NB4 (cell line): ENCODE results near the gene RGS4.

Source experiments
- MYC ChIP-seq: IDR thresholded peaks from 2 replicates; pipeline ENCODE4 v1.6.1; 2011; ENCODE audit warnings: low read depth, low read length
- POLR2A ChIP-seq: IDR thresholded peaks from 2 replicates; pipeline ENCODE4 v1.6.1; 2011; ENCODE audit warnings: mild to moderate bottlenecking; ENCODE audit not compliant: insufficient read length; ENCODE audit errors: extremely low read depth
- TF ChIP-seq, protein P1 (sequence below): IDR thresholded peaks from one replicate; pipeline ENCODE4 v1.5.1; 2012; ENCODE audit warnings: low read depth, low read length
- TF ChIP-seq, protein P2 (sequence below): IDR thresholded peaks from 2 replicates; pipeline ENCODE4 v1.6.1; 2011; ENCODE audit warnings: low read depth, low read length

- TF ChIP-seq, protein P1, sequence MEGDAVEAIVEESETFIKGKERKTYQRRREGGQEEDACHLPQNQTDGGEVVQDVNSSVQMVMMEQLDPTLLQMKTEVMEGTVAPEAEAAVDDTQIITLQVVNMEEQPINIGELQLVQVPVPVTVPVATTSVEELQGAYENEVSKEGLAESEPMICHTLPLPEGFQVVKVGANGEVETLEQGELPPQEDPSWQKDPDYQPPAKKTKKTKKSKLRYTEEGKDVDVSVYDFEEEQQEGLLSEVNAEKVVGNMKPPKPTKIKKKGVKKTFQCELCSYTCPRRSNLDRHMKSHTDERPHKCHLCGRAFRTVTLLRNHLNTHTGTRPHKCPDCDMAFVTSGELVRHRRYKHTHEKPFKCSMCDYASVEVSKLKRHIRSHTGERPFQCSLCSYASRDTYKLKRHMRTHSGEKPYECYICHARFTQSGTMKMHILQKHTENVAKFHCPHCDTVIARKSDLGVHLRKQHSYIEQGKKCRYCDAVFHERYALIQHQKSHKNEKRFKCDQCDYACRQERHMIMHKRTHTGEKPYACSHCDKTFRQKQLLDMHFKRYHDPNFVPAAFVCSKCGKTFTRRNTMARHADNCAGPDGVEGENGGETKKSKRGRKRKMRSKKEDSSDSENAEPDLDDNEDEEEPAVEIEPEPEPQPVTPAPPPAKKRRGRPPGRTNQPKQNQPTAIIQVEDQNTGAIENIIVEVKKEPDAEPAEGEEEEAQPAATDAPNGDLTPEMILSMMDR, result no peak
- TF ChIP-seq POLR2A (no peak), MYC (no peak)
- TF ChIP-seq, protein P2, sequence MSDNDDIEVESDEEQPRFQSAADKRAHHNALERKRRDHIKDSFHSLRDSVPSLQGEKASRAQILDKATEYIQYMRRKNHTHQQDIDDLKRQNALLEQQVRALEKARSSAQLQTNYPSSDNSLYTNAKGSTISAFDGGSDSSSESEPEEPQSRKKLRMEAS, result no peak
Measured at GRCh38 chr1:163076981-163077761, 8.0 kb downstream of the RGS4 start.
